Breast epithelium (tissue), 4 donors: ENCODE measurements around the gene VWA2. TPM values are rescaled to one million over a fixed set of nuclear protein-coding genes. Genes with fewer than 3 reads are reported as not detected.

ENCODE experiments used
- DNase-seq, 2 donors: peaks; one replicate each; pipeline ENCODE4 v3.0.0-alpha.2; 2019; ENCODE audit warnings: low spot score in 2 of 2
- H3K27ac ChIP-seq, 2 donors: fragments of 200-600 bp; sonication (generic) in 1 of 2; one replicate each; pipeline ENCODE4 v1.5.1; 2016 to 2019; ENCODE audit warnings: mild to moderate bottlenecking in 1 of 2
- H3K27me3 ChIP-seq, 2 donors: fragments of 200-600 bp; sonication (generic) in 1 of 2; one replicate each; pipeline versions ENCODE4 v1.5.1 to v1.6.0; 2017 to 2019; ENCODE audit warnings: control low read depth in 1 of 2, mild to moderate bottlenecking in 1 of 2
- H3K36me3 ChIP-seq: fragments of 200-600 bp; one replicate; pipeline ENCODE4 v1.5.1; 2019
- H3K4me1 ChIP-seq, 2 donors: fragments of 200-600 bp; sonication (generic); one replicate each; pipeline ENCODE4 v1.5.1; 2016 to 2019; ENCODE audit warnings: control low read depth in 1 of 2
- H3K4me3 ChIP-seq, 3 donors: fragments of 200-600 bp; sonication (generic); 1 replicate in 2 of 3; 2 replicates in 1 of 3; pipeline ENCODE4 v1.5.1; 2016 to 2019; ENCODE audit warnings: mild to moderate bottlenecking in 3 of 3, moderate library complexity in 2 of 3
- H3K9me3 ChIP-seq, 2 donors: fragments of 200-600 bp; sonication (generic) in 1 of 2; one replicate each; pipeline ENCODE4 v1.5.1; 2016 to 2019; ENCODE audit warnings: control low read depth in 1 of 2
- POLR2A ChIP-seq: fragments of 450-650 bp; IDR thresholded peaks from one replicate; pipeline ENCODE4 v1.6.1; 2016; ENCODE audit warnings: antibody characterized with exemption, mild to moderate bottlenecking, moderate library complexity
- POLR2AphosphoS5 ChIP-seq, 3 donors: sonication (generic); formaldehyde crosslinking; IDR thresholded peaks; one replicate each; pipeline ENCODE4 v1.6.1; 2017; ENCODE audit warnings: antibody characterized with exemption in 3 of 3
- intact Hi-C: fragments of 100-400 bp; cut with DNase I; formaldehyde crosslinking; loops from one replicate; pipeline ENCODE4 v1.15.1; 2023; ENCODE audit warnings: low total_unique reads
- total RNA-seq, 3 donors: library from RNA; depleted of rRNA; stranded (reverse); fragments of >200 nt; gene quantifications; one replicate each; pipeline ENCODE4 v1.1.0, GENCODE V29; 2016
- TF ChIP-seq, protein P1 (sequence below), 3 donors: fragments of 450-650 bp; IDR thresholded peaks; one replicate each; pipeline ENCODE4 v1.5.1; 2016 to 2017; ENCODE audit warnings: antibody characterized with exemption in 3 of 3, mild to moderate bottlenecking in 3 of 3, moderate library complexity in 3 of 3

VWA2 gene, protein sequence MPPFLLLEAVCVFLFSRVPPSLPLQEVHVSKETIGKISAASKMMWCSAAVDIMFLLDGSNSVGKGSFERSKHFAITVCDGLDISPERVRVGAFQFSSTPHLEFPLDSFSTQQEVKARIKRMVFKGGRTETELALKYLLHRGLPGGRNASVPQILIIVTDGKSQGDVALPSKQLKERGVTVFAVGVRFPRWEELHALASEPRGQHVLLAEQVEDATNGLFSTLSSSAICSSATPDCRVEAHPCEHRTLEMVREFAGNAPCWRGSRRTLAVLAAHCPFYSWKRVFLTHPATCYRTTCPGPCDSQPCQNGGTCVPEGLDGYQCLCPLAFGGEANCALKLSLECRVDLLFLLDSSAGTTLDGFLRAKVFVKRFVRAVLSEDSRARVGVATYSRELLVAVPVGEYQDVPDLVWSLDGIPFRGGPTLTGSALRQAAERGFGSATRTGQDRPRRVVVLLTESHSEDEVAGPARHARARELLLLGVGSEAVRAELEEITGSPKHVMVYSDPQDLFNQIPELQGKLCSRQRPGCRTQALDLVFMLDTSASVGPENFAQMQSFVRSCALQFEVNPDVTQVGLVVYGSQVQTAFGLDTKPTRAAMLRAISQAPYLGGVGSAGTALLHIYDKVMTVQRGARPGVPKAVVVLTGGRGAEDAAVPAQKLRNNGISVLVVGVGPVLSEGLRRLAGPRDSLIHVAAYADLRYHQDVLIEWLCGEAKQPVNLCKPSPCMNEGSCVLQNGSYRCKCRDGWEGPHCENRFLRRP
- 10 to 100 TPM in 1 of 3 donors, 1 to 10 TPM in 1, under 1 TPM in 1; 0.48 to 18.7 (median 8.0) TPM for total RNA-seq

DNA sequence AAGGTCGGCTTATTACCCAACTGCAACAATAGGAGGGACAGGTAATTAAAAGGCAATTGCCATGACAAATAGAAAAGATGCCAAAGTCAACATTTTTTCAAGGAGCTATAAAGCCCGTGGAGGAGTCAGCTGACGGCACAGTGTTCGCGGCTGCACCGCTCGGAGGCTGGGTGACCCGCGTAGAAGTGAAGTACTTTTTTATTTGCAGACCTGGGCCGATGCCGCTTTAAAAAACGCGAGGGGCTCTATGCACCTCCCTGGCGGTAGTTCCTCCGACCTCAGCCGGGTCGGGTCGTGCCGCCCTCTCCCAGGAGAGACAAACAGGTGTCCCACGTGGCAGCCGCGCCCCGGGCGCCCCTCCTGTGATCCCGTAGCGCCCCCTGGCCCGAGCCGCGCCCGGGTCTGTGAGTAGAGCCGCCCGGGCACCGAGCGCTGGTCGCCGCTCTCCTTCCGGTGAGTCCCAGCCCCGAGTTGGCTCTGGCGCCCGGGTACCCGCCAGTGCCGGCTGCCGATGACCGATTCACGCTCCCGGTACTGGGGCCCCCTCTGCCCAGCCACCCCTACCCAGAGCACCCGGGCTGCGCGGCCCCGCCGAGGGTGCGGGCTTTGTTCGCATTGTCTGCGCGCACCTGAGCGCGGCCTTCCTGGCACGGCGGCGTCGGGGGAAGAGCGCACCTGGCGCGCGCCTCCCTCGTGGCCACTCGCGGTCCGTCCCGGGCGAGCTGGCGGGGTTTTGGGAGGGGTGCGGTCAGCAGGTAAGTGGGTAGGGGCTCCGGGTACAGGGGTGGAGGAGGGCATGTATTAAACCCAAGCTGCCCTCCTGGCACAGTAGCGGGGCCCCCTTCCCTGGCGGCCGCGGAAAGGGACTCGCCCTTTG is at the start of gene VWA2:
Gene VWA2 (plus strand): TSS at position 138 of the 877 bp plus-strand sequence. CDS start 9,460 bp downstream, outside the sequence.
- Histone ChIP-seq H3K9me3 (no peaks in the 10 kb centered on the region), H3K27me3 (no peaks in the 10 kb centered on the region), H3K36me3 (no peaks in the 10 kb centered on the region), H3K4me3 (peak within 1 kb of the TSS; percentile 37 to 72 (median 59)), H3K4me1 (peaks cover 0 to 7% of the 10 kb centered on the region in 2 donors), H3K27ac (peak within 1 kb of the TSS; percentile 59 to 68)
- intact Hi-C loops = no loop called here
- TF ChIP-seq POLR2AphosphoS5 (IDR thresholded peaks at IDR 0.05) (no peak), POLR2A (no peak)
- TF ChIP-seq, protein P1, sequence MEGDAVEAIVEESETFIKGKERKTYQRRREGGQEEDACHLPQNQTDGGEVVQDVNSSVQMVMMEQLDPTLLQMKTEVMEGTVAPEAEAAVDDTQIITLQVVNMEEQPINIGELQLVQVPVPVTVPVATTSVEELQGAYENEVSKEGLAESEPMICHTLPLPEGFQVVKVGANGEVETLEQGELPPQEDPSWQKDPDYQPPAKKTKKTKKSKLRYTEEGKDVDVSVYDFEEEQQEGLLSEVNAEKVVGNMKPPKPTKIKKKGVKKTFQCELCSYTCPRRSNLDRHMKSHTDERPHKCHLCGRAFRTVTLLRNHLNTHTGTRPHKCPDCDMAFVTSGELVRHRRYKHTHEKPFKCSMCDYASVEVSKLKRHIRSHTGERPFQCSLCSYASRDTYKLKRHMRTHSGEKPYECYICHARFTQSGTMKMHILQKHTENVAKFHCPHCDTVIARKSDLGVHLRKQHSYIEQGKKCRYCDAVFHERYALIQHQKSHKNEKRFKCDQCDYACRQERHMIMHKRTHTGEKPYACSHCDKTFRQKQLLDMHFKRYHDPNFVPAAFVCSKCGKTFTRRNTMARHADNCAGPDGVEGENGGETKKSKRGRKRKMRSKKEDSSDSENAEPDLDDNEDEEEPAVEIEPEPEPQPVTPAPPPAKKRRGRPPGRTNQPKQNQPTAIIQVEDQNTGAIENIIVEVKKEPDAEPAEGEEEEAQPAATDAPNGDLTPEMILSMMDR (IDR thresholded peaks at IDR 0.05) = peak in 1 of 3 donors; percentile 13
- DNase-seq = peak; percentile 34 to 64

DNA sequence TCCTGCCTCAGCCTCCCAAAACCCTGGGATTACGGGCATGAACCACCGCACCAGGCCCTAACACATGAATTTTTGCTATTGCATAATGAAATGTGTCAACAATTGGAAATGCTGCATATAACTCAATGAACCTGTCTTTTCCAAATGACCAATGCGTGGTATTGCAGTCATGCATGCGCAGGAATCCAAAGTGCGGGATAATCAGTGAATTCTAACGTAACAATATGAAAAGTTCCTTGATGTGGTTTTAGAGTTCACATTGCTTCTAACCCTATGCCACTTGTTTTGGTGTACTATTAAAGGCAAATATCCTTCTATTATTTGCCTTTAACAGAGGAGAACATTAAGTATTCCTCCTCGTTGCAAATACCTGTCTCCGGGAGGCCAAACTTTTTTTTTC is 49.4 kb upstream of the VWA2 start:
- DNase-seq = no peak
- TF ChIP-seq, protein P1 (IDR thresholded peaks at IDR 0.05) = no peak
- no peak for TF ChIP-seq POLR2A
- TF ChIP-seq POLR2AphosphoS5 (IDR thresholded peaks at IDR 0.05) = no peak
- Histone ChIP-seq H3K9me3 (no peaks in the 10 kb centered on the region), H3K27me3 (no peaks in the 10 kb centered on the region), H3K4me1 (no peaks in the 10 kb centered on the region), H3K27ac (no peak overlapping the region), H3K4me3 (no peak overlapping the region), H3K36me3 (no peaks in the 10 kb centered on the region)
- intact Hi-C loops = no loop called here

DNA sequence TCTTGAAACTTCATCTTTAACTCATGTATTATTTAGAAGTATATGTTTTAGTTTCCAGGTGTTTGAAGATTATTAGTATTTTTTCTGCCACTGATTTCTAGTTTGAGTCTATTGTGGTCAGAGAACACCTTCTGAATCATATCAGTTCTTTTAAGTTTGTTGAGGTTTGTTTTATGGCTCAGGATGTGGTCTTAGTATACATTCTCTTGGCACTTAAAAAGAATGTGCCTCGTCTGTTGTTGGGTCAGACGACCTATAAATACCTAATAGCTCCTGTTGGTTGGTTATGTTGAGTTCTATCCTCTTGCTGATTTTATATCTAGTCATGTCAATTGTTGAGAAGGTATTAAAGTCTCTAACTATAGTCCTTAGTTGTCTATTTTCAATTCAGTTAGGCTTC is 44.0 kb upstream of the VWA2 start:
- Histone ChIP-seq H3K4me1 (no peaks in the 10 kb centered on the region), H3K4me3 (no peak overlapping the region), H3K9me3 (no peaks in the 10 kb centered on the region), H3K27ac (no peak overlapping the region), H3K36me3 (no peaks in the 10 kb centered on the region), H3K27me3 (no peaks in the 10 kb centered on the region)
- intact Hi-C loops = no loop called here
- no peak for DNase-seq
- TF ChIP-seq POLR2AphosphoS5 (IDR thresholded peaks at IDR 0.05) (no peak), POLR2A (no peak)
- TF ChIP-seq, protein P1 (IDR thresholded peaks at IDR 0.05) = no peak

DNA sequence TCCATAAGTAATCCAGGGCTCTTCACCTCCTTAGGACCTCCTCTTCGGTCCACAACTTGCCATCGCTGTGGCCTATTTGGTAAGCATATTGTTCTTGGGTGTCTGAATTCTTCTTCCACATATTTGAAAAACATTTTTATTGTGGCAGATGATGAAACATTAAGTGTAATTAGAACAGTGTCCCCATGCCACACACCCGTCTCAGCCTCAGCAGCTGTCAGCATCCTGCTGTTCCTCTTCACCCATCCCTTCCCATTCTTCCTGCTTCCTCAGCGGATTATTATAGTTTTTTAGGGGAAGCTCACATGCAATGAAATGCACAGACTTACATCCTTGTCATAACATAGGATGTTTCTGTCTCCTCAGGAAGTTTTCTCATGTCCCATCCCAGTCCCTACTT is 39.8 kb upstream of the VWA2 start:
- DNase-seq = no peak
- H3K4me1 ChIP-seq = no peaks in the 10 kb centered on the region
- no peak overlapping the region for H3K4me3 ChIP-seq
- no peak overlapping the region for H3K27ac ChIP-seq
- intact Hi-C loops = no loop called here
- no peaks in the 10 kb centered on the region for H3K27me3 ChIP-seq
- H3K9me3 ChIP-seq = no peaks in the 10 kb centered on the region
- TF ChIP-seq POLR2A = no peak
- TF ChIP-seq, protein P1 (IDR thresholded peaks at IDR 0.05) = no peak
- no peak for TF ChIP-seq POLR2AphosphoS5 (IDR thresholded peaks at IDR 0.05)
- no peaks in the 10 kb centered on the region for H3K36me3 ChIP-seq
